HCT116 (cell line): ENCODE results near the gene IL11. TPM values are rescaled to one million over a fixed set of nuclear protein-coding genes. Genes with fewer than 3 reads are reported as not detected.

Experiments
- ATAC-seq: fragments of 200-7000 bp; cut with Tn5 transposase; 2 replicates; pipeline ENCODE4 v1.9.1; 2020; ENCODE audit warnings: mild to moderate bottlenecking, moderate library complexity
- BruUV-seq: library from RNA; stranded (reverse); fragments of 400-500 nt; replicated peaks from 2 replicates; lab custom pipeline; 2021; lab: Mats Ljungman, UMichigan
- CTCF ChIA-PET: fragments of 300-600 bp; sonication (Branson Sonifier 250); formaldehyde crosslinking; loops from one replicate; lab custom pipeline; 2021; ENCODE audit warnings: antibody characterized with exemption; lab: Charles Lee
- POLR2A ChIA-PET: fragments of 300-600, 350-600 bp; sonication (Branson Sonifier 250); formaldehyde crosslinking; loops from one replicate; lab custom pipeline; 2021; ENCODE audit warnings: antibody characterized with exemption; lab: Charles Lee
- RAD21 ChIA-PET, 2 experiments: fragments of 300-600 bp; sonication (Branson Sonifier 250); formaldehyde crosslinking; loops; one replicate each; lab custom pipeline; 2023; ENCODE audit warnings: low total read pairs in 2 of 2; ENCODE audit not compliant: uncharacterized antibody in 2 of 2, unreplicated experiment in 2 of 2, low non-redundant PET in 1 of 2; lab: Charles Lee
- DNase-seq: peaks from one replicate; pipeline ENCODE4 v3.0.0-alpha.2; 2010; ENCODE audit warnings: low read depth, low spot score
- H2AFZ ChIP-seq: fragments of 200-600 bp; shearing (Covaris generic), sonication (generic); 2 replicates; pipeline ENCODE4 v1.6.1; 2017; ENCODE audit warnings: low read depth, mixed run types, mixed read lengths, antibody characterized with exemption, low read length; ENCODE audit not compliant: poor library complexity, severe bottlenecking
- H3K27ac ChIP-seq: 2 replicates; pipeline ENCODE4 v1.5.1; 2012; ENCODE audit warnings: low read depth, low read length
- H3K27me3 ChIP-seq: fragments of 200-600 bp; sonication (generic); 2 replicates; pipeline ENCODE4 v1.6.1; 2016; ENCODE audit warnings: mixed run types, low read length, mixed read lengths; ENCODE audit not compliant: insufficient read depth
- H3K36me3 ChIP-seq, 2 experiments: fragments of 200-500 bp in 1 of 2; fragments of 200-600 bp in 1 of 2; sonication (Bioruptor generic) in 1 of 2; sonication (generic) in 1 of 2; 2 replicates each; pipeline versions ENCODE4 v1.5.1 to v1.6.1; 2014 to 2016; ENCODE audit warnings: low read length in 2 of 2, inconsistent platforms in 1 of 2, mixed read lengths in 1 of 2, mixed run types in 1 of 2; ENCODE audit not compliant: insufficient read depth in 2 of 2, control insufficient read depth in 1 of 2
- H3K4me1 ChIP-seq, 2 experiments: fragments of 200-600 bp in 1 of 2; sonication (generic) in 1 of 2; 2 replicates each; pipeline versions ENCODE4 v1.5.1 to v1.6.1; 2012 to 2017; ENCODE audit warnings: low read length in 2 of 2, inconsistent platforms in 1 of 2, mild to moderate bottlenecking in 1 of 2, mixed read lengths in 1 of 2, mixed run types in 1 of 2, moderate library complexity in 1 of 2; ENCODE audit not compliant: insufficient read depth in 2 of 2, control insufficient read depth in 1 of 2
- H3K4me2 ChIP-seq: fragments of 200-600 bp; sonication (generic); 2 replicates; pipeline ENCODE4 v1.6.1; 2017; ENCODE audit warnings: mixed run types, low read length, mixed read lengths
- H3K4me3 ChIP-seq, 2 experiments: fragments of 200-600 bp in 1 of 2; sonication (generic) in 1 of 2; replicated peaks in 1 of 2; 2 replicates each; pipeline ENCODE4 v1.5.1; 2011 to 2016; ENCODE audit warnings: low read length in 2 of 2, control low read depth in 1 of 2, low read depth in 1 of 2, mild to moderate bottlenecking in 1 of 2, mixed read lengths in 1 of 2, mixed run types in 1 of 2
- H3K79me2 ChIP-seq: fragments of 200-600 bp; sonication (generic); 2 replicates; pipeline ENCODE4 v1.6.1; 2017; ENCODE audit warnings: mild to moderate bottlenecking, mixed run types, low read length, moderate library complexity, mixed read lengths; ENCODE audit not compliant: insufficient read depth
- H3K9ac ChIP-seq: fragments of 200-600 bp; sonication (generic); 2 replicates; pipeline ENCODE4 v1.6.1; 2016; ENCODE audit warnings: low read length, mixed read lengths
- H3K9me2 ChIP-seq: fragments of 200-600 bp; sonication (generic), shearing (Covaris generic); 2 replicates; pipeline ENCODE4 v1.6.1; 2017; ENCODE audit warnings: mixed run types, mild to moderate bottlenecking, moderate library complexity; ENCODE audit not compliant: insufficient read depth
- H3K9me3 ChIP-seq, 2 experiments: fragments of 200-500 bp in 1 of 2; fragments of 200-600 bp in 1 of 2; sonication (Bioruptor generic) in 1 of 2; sonication (generic) in 1 of 2; 2 replicates each; pipeline ENCODE4 v1.6.1; 2014 to 2017; ENCODE audit warnings: low read length in 2 of 2, mixed read lengths in 2 of 2, inconsistent platforms in 1 of 2, low read depth in 1 of 2, mild to moderate bottlenecking in 1 of 2, mixed run types in 1 of 2, moderate library complexity in 1 of 2; ENCODE audit not compliant: control insufficient read depth in 1 of 2, insufficient read depth in 1 of 2
- H4K20me1 ChIP-seq: fragments of 200-600 bp; sonication (generic), shearing (Covaris generic); 2 replicates; pipeline ENCODE4 v1.6.1; 2017; ENCODE audit warnings: mixed run types, mild to moderate bottlenecking, moderate library complexity; ENCODE audit not compliant: insufficient read depth
- ATF3 ChIP-seq: IDR thresholded peaks from 2 replicates; pipeline ENCODE4 v1.6.1; 2012
- CBX3 ChIP-seq: IDR thresholded peaks from 2 replicates; pipeline ENCODE4 v1.6.1; 2012; ENCODE audit warnings: low read depth
- CEBPB ChIP-seq: IDR thresholded peaks from 2 replicates; pipeline ENCODE4 v1.6.1; 2012; ENCODE audit warnings: low read depth
- EGR1 ChIP-seq: IDR thresholded peaks from 2 replicates; pipeline ENCODE4 v1.6.1; 2012; ENCODE audit warnings: low read depth
- EZH2 ChIP-seq: fragments of 200-600 bp; sonication (generic); IDR thresholded peaks from 2 replicates; pipeline ENCODE4 v1.6.1; 2017; ENCODE audit warnings: antibody characterized with exemption, mixed run types
- FOSL1 ChIP-seq: IDR thresholded peaks from 2 replicates; pipeline ENCODE4 v1.6.1; 2012; ENCODE audit warnings: low read depth
- JUND ChIP-seq: IDR thresholded peaks from 2 replicates; pipeline ENCODE4 v1.6.1; 2012
- MAX ChIP-seq: IDR thresholded peaks from 2 replicates; pipeline ENCODE4 v1.6.1; 2012
- POLR2AphosphoS5 ChIP-seq: IDR thresholded peaks from 2 replicates; pipeline ENCODE4 v1.6.1; 2011; ENCODE audit warnings: mild to moderate bottlenecking, low read depth, low read length, moderate library complexity
- SIN3A ChIP-seq: IDR thresholded peaks from 2 replicates; pipeline ENCODE4 v1.6.1; 2012; ENCODE audit warnings: low read depth
- SP1 ChIP-seq: IDR thresholded peaks from 2 replicates; pipeline ENCODE4 v1.6.1; 2012; ENCODE audit warnings: low read depth
- SRF ChIP-seq: IDR thresholded peaks from 2 replicates; pipeline ENCODE4 v1.6.1; 2012; ENCODE audit warnings: low read depth
- TCF7L2 ChIP-seq: IDR thresholded peaks from 2 replicates; pipeline ENCODE4 v1.7.0; 2011; ENCODE audit warnings: borderline replicate concordance, inconsistent platforms; ENCODE audit not compliant: insufficient read depth, insufficient read length; ENCODE audit errors: extremely low read depth
- YY1 ChIP-seq: IDR thresholded peaks from 2 replicates; pipeline ENCODE4 v1.6.1; 2011; ENCODE audit warnings: low read length, low read depth, moderate library complexity, mild to moderate bottlenecking; ENCODE audit not compliant: insufficient replicate concordance; ENCODE audit errors: extremely low read depth
- ZBTB33 ChIP-seq: IDR thresholded peaks from 2 replicates; pipeline ENCODE4 v1.6.1; 2011; ENCODE audit warnings: mild to moderate bottlenecking, low read length, moderate library complexity; ENCODE audit not compliant: insufficient replicate concordance; ENCODE audit errors: extremely low read depth
- ZFX ChIP-seq: fragments of 450-650 bp; IDR thresholded peaks from 2 replicates; pipeline ENCODE4 v1.6.1; 2017
- ZNF274 ChIP-seq: fragments of 200-500 bp; sonication (Bioruptor generic); IDR thresholded peaks from 2 replicates; pipeline ENCODE4 v1.6.1; 2014; ENCODE audit warnings: mild to moderate bottlenecking, low read depth, low read length, inconsistent platforms
- intact Hi-C: fragments of 100-400 bp; cut with micrococcal nuclease; formaldehyde crosslinking; loops from 2 replicates; pipeline ENCODE4 v1.10.0; 2022
- total RNA-seq: library from RNA; stranded (reverse); gene quantifications from one replicate; pipeline ENCODE4 v1.2.1, GENCODE V29; 2021; ENCODE audit not compliant: unreplicated experiment

The IL11 gene
- total RNA-seq, 1 experiment from 2014 or later: 2.8 TPM

- no peak overlapping the region for H3K27ac ChIP-seq
- ATAC-seq: no peak
- no peak overlapping the region for H3K4me3 ChIP-seq
- H3K9me2 ChIP-seq: no peaks in the 10 kb centered on the region
- H3K4me1 ChIP-seq: peaks cover 3 to 17% of the 10 kb centered on the region in 2 experiments; a peak in 3 of 4 replicates
- no peak overlapping the region for H2AFZ ChIP-seq
- ChIA-PET POLR2A (no interaction called here), CTCF (no interaction called here), RAD21 (no interaction called here)
- no peaks in the 10 kb centered on the region for H3K79me2 ChIP-seq
- no peaks in the 10 kb centered on the region for H3K9me3 ChIP-seq
- DNase-seq: no peak
- no peak for TF ChIP-seq TCF7L2
- TF ChIP-seq SIN3A: no peak
- no peak for TF ChIP-seq JUND
- no peak for TF ChIP-seq CBX3
- TF ChIP-seq ATF3: no peak
- no peak for TF ChIP-seq SP1
- TF ChIP-seq ZNF274: no peak
- no peak for TF ChIP-seq CEBPB
- no peak for TF ChIP-seq EGR1
- TF ChIP-seq YY1: no peak
- no peak for TF ChIP-seq EZH2
- TF ChIP-seq ZBTB33: no peak
- no peak for TF ChIP-seq POLR2AphosphoS5
- TF ChIP-seq FOSL1: no peak
- no peak for TF ChIP-seq SRF
- no peak for TF ChIP-seq MAX
- no peak for TF ChIP-seq ZFX
- no peaks in the 10 kb centered on the region for H4K20me1 ChIP-seq
- H3K9ac ChIP-seq: no peak overlapping the region
- H3K27me3 ChIP-seq: no peaks in the 10 kb centered on the region
- no TSS peak for BruUV-seq
- no peaks in the 10 kb centered on the region for H3K36me3 ChIP-seq
- no peak overlapping the region for H3K4me2 ChIP-seq
- intact Hi-C loops: no loop called here
Measured at GRCh38 chr19:55365245-55365644, 5.0 kb downstream of the IL11 start.
